ENCODE data around the gene LTBP3.

Gene LTBP3

GRCh38 chr11:65496304-65497140 lies 61.6 kb downstream of the LTBP3 start:
- Histone ChIP-seq H3K27me3 (ENCODE audit: control insufficient read depth, insufficient read depth, low read length) (no peaks in the 10 kb centered on the region), H3K4me1 (ENCODE audit: control insufficient read depth, insufficient read depth, low read length) (peaks cover 42% of the 10 kb centered on the region), H3K9ac (ENCODE audit: low read depth, low read length) (peak overlapping the region; percentile 38), H3K27ac (ENCODE audit: low read depth, low read length) (peak overlapping the region; percentile 99), H3K9me3 (ENCODE audit: control insufficient read depth, insufficient read depth, low read length) (no peaks in the 10 kb centered on the region), H3K4me3 (ENCODE audit: low read depth, low read length) (peak overlapping the region; percentile 53), H3K36me3 (ENCODE audit: control insufficient read depth, insufficient read depth, low read length) (peaks cover 17% of the 10 kb centered on the region)

DNA sequence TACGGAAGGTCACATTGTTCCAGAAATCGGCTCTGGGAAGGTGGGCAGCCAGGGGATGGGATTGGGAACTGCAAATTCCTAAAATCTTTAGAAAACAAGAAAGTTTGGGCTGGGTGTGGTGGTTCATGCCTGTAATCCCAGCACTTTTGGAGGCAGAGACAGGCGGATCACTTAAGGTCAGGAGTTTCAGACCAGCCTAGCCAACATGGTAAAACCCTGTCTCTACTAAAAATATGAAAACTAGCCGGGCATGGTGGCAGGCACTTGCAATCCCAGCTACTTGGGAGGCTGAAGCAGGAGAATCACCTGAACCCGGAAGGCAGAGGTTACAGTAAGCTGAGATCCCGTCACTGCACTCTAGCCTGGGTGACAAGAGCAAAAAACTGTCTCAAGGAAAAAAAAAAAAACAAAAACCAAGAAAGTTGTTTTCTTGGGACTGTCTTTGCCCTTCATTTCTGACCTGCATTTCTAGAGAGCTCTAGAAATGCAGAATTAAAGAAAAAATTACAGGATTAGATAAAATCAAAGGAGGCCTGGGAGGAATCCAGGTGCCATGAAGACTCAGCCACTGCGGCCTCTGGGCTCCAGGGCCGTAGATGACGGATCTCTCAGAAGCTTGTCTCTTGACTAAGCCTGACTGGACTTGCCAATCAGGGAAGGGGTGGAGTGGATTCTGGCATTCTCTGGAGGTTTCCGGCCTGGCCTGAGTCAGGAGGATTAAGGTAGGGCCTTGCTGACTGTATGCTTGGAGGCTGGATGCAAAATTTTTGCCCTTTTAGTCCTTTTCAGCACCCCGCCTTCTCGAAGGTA lies 64.6 kb downstream of the LTBP3 start:
- H3K9me3 ChIP-seq (ENCODE audit: control insufficient read depth, insufficient read depth, low read length): no peaks in the 10 kb centered on the region
- no peaks in the 10 kb centered on the region for H3K27me3 ChIP-seq (ENCODE audit: control insufficient read depth, insufficient read depth, low read length)
- H3K9ac ChIP-seq (ENCODE audit: low read depth, low read length): no peak overlapping the region
- peak overlapping the region; percentile 71 for H3K27ac ChIP-seq (ENCODE audit: low read depth, low read length)
- peaks cover 61% of the 10 kb centered on the region for H3K4me1 ChIP-seq (ENCODE audit: control insufficient read depth, insufficient read depth, low read length)
- H3K4me3 ChIP-seq (ENCODE audit: low read depth, low read length): no peak overlapping the region
- no peaks in the 10 kb centered on the region for H3K36me3 ChIP-seq (ENCODE audit: control insufficient read depth, insufficient read depth, low read length)

DNA sequence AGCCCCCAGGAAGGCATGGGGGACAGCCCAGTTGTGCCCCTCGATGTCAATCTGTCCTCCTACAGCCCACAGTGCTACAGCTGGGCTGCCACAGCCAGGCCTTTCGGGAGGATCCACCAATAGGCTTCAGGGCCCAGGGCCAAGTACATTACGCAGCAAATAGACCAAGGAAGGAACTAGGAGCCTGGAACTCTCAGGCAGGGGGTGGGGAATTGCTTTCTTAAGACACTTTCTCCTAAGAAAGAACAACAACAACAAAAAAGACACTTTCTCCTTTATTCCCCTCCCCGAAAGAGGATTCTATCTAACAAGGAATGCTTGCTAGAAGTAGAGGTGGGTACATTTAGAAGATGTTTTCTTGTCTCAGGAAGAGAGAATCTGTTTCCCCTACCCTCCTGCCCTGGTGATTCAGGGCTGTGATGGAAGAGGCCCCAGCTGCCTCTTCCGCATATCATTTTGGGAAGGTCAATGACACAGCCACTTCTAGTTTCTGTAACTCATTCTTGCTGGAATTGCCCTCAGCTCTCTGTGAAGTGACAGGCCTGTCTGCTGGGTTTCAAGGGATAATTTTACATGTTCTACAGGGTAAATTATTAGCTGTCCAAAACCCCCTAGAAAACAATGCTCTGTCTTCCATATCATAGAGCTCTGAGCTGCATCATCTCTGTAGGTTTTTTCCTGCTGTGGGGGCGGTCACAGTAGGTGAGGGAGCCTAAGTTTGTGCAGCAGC lies 65.4 kb downstream of the LTBP3 start:
- Histone ChIP-seq H3K9ac (ENCODE audit: low read depth, low read length) (no peak overlapping the region), H3K27ac (ENCODE audit: low read depth, low read length) (peak overlapping the region; percentile 71), H3K4me3 (ENCODE audit: low read depth, low read length) (no peak overlapping the region), H3K36me3 (ENCODE audit: control insufficient read depth, insufficient read depth, low read length) (no peaks in the 10 kb centered on the region), H3K9me3 (ENCODE audit: control insufficient read depth, insufficient read depth, low read length) (no peaks in the 10 kb centered on the region), H3K4me1 (ENCODE audit: control insufficient read depth, insufficient read depth, low read length) (peaks cover 64% of the 10 kb centered on the region), H3K27me3 (ENCODE audit: control insufficient read depth, insufficient read depth, low read length) (no peaks in the 10 kb centered on the region)

DNA sequence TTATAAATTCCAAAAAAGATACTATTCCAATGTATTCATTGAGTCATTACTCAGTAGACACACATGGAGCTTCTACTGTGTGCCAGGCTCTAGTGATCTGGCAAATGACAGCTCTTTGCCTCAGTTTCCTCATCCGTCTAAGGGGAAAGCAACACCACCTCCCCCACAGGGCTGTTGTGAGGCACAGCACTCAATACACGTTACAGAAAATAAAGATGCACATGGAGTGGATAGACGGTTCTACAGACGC lies 65.8 kb downstream of the LTBP3 start:
- H3K9ac ChIP-seq (ENCODE audit: low read depth, low read length): no peak overlapping the region
- peaks cover 66% of the 10 kb centered on the region for H3K4me1 ChIP-seq (ENCODE audit: control insufficient read depth, insufficient read depth, low read length)
- peak overlapping the region; percentile 71 for H3K27ac ChIP-seq (ENCODE audit: low read depth, low read length)
- H3K4me3 ChIP-seq (ENCODE audit: low read depth, low read length): no peak overlapping the region
- H3K36me3 ChIP-seq (ENCODE audit: control insufficient read depth, insufficient read depth, low read length): no peaks in the 10 kb centered on the region
- no peaks in the 10 kb centered on the region for H3K27me3 ChIP-seq (ENCODE audit: control insufficient read depth, insufficient read depth, low read length)
- H3K9me3 ChIP-seq (ENCODE audit: control insufficient read depth, insufficient read depth, low read length): no peaks in the 10 kb centered on the region

- Histone ChIP-seq H3K36me3 (ENCODE audit: control insufficient read depth, insufficient read depth, low read length) (no peaks in the 10 kb centered on the region), H3K9ac (ENCODE audit: low read depth, low read length) (no peak overlapping the region), H3K4me3 (ENCODE audit: low read depth, low read length) (no peak overlapping the region), H3K9me3 (ENCODE audit: control insufficient read depth, insufficient read depth, low read length) (no peaks in the 10 kb centered on the region), H3K4me1 (ENCODE audit: control insufficient read depth, insufficient read depth, low read length) (peaks cover 67% of the 10 kb centered on the region), H3K27ac (ENCODE audit: low read depth, low read length) (peak overlapping the region; percentile 71), H3K27me3 (ENCODE audit: control insufficient read depth, insufficient read depth, low read length) (no peaks in the 10 kb centered on the region)
Measured at GRCh38 chr11:65491614-65492386, 66.4 kb downstream of the LTBP3 start.

GRCh38 chr11:65491163-65491465 lies 67.0 kb downstream of the LTBP3 start:
- H3K4me3 ChIP-seq (ENCODE audit: low read depth, low read length): no peak overlapping the region
- H3K9ac ChIP-seq (ENCODE audit: low read depth, low read length): no peak overlapping the region
- H3K27ac ChIP-seq (ENCODE audit: low read depth, low read length): peak overlapping the region; percentile 71
- peaks cover 65% of the 10 kb centered on the region for H3K4me1 ChIP-seq (ENCODE audit: control insufficient read depth, insufficient read depth, low read length)
- no peaks in the 10 kb centered on the region for H3K27me3 ChIP-seq (ENCODE audit: control insufficient read depth, insufficient read depth, low read length)
- no peaks in the 10 kb centered on the region for H3K9me3 ChIP-seq (ENCODE audit: control insufficient read depth, insufficient read depth, low read length)
- no peaks in the 10 kb centered on the region for H3K36me3 ChIP-seq (ENCODE audit: control insufficient read depth, insufficient read depth, low read length)

- Histone ChIP-seq H3K4me1 (ENCODE audit: control insufficient read depth, insufficient read depth, low read length) (peaks cover 73% of the 10 kb centered on the region), H3K9ac (ENCODE audit: low read depth, low read length) (no peak overlapping the region), H3K27me3 (ENCODE audit: control insufficient read depth, insufficient read depth, low read length) (no peaks in the 10 kb centered on the region), H3K4me3 (ENCODE audit: low read depth, low read length) (no peak overlapping the region), H3K9me3 (ENCODE audit: control insufficient read depth, insufficient read depth, low read length) (no peaks in the 10 kb centered on the region), H3K27ac (ENCODE audit: low read depth, low read length) (peak overlapping the region; percentile 93), H3K36me3 (ENCODE audit: control insufficient read depth, insufficient read depth, low read length) (no peaks in the 10 kb centered on the region)
Measured at GRCh38 chr11:65489706-65490320, 68.3 kb downstream of the LTBP3 start.

DNA sequence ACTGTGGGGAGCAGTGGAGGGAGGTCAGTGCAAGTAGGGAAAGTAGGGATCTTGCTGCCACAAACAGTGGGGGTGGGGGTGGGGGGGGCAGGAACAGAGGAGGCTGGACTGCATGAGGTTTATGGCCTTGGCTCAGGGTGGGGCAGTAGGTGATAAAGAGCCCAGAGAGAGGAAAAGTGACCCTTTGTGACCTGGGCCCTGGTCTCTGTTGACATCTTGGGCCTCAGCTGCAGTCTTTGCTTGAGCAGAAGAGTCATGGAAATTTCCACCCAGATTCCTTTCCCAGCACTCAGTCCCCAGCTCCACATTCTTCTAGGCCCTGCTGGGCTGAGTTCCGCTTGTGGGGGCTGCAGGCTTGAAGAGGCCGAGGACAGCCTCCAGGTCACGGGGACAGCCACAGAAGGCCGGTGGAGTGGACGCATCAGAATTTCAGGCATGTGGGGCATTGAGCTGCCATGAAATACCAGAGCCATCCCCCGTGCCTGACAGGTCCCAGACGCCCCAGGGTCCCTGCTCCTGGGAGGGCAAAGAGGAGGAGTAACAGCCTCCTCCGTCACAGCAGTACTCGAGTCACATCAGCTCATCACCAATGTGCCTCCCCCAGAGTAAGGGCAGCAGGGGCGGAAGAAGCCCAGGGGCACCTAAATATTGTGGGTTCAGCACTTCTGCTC lies 69.0 kb downstream of the LTBP3 start:
- H3K4me3 ChIP-seq (ENCODE audit: low read depth, low read length): 0 out of 2 replicates have a peak overlapping the region, but pooled peaks have one; percentile 48
- peaks cover 76% of the 10 kb centered on the region for H3K4me1 ChIP-seq (ENCODE audit: control insufficient read depth, insufficient read depth, low read length)
- no peak overlapping the region; the same call in 1 of the 2 replicates for H3K9ac ChIP-seq (ENCODE audit: low read depth, low read length)
- H3K27me3 ChIP-seq (ENCODE audit: control insufficient read depth, insufficient read depth, low read length): no peaks in the 10 kb centered on the region
- no peaks in the 10 kb centered on the region for H3K9me3 ChIP-seq (ENCODE audit: control insufficient read depth, insufficient read depth, low read length)
- peak overlapping the region; percentile 93 for H3K27ac ChIP-seq (ENCODE audit: low read depth, low read length)
- H3K36me3 ChIP-seq (ENCODE audit: control insufficient read depth, insufficient read depth, low read length): no peaks in the 10 kb centered on the region
